ENCODE measurements around the gene DNAJC8.
A peak's percentile ranks its signal among the peaks of the same experiment; 100 is the strongest.

Gene DNAJC8

DNA sequence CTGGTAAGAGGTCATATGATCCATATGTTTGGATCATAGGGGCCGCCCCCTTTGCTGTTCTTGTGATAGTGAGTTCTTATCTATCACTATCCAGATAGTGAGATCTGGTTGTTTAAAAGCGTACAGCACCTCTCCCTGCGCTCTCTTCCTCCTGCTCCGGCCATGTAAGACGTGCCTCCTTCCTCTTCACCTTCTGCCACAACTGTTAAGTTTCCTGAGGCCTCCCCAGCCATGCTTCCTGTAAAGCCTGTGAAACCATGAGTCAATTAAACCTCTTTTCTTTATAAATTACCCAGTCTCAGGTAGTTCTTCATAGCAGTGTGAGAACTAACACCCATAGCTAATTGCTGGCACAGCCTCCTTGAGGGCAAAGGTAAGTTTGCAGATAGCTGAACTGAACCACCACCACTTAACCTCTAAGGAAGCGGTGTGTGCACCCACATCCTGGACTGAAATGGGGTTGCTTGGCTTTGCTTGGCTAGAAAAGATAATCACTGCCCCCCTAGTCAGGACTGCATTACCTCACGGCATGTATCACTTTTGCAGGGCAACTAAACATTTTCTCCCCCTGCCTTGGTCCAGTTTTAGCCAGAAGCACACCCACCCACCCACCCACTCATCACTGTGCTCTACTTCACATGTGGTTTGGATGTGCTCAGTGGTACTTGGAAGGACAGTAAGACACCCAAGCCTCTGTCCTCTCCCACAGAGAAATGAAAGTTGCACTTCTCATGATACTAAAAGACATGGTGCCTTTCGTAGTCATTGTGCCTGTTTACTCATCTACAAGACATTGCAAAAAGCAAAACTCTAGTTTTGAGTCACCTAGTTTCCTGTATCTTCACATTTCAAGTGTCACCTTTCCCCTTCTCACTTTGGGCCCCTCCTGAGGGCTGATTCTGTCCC, 33.2 kb downstream of the DNAJC8 start:
- DNase-seq (ENCODE audit: low spot score): no peak
- Histone ChIP-seq H3K27ac (replicated peaks; ENCODE audit: low read length) (no peak overlapping the region), H2BK120ac (ENCODE audit: low read depth, low read length) (no peak overlapping the region), H3K9me3 (replicated peaks in 1 of 2; ENCODE audit: control insufficient read depth in 2 of 2, insufficient read depth in 1 of 2, low read depth in 1 of 2, low read length in 2 of 2) (no peaks in the 10 kb centered on the region), H2AFZ (ENCODE audit: low read length) (no peak overlapping the region), H2BK12ac (ENCODE audit: low read length) (no peak overlapping the region), H3K79me1 (ENCODE audit: low read depth, low read length) (no peaks in the 10 kb centered on the region), H2AK5ac (ENCODE audit: low read depth, low read length) (no peak overlapping the region), H3K18ac (ENCODE audit: low read length) (no peak overlapping the region), H3K27me3 (ENCODE audit: control insufficient read depth in 3 of 3, insufficient read depth in 3 of 3, low read depth in 1 of 3, low read length in 3 of 3) (no peaks in the 10 kb centered on the region), H4K8ac (ENCODE audit: low read depth, low read length) (no peak overlapping the region), H3K14ac (ENCODE audit: low read length) (no peak overlapping the region), H3K4me3 (ENCODE audit: low read length in 2 of 2) (no peak overlapping the region), H2BK5ac (ENCODE audit: low read length) (no peak overlapping the region), H3K4me2 (ENCODE audit: insufficient read depth, low read length, poor library complexity, severe bottlenecking) (no peak overlapping the region), H3K4ac (ENCODE audit: low read length) (no peak overlapping the region), H3K23ac (ENCODE audit: low read depth, low read length, poor library complexity) (no peak overlapping the region), H3K9ac (ENCODE audit: low read depth, low read length, poor library complexity) (no peak overlapping the region), H4K91ac (ENCODE audit: low read depth, low read length, poor library complexity) (no peak overlapping the region), H2BK15ac (ENCODE audit: low read length) (no peak overlapping the region), H3K36me3 (replicated peaks in 1 of 2; ENCODE audit: control insufficient read depth in 2 of 2, insufficient read depth in 2 of 2, low read length in 2 of 2) (peaks cover 24 to 54% of the 10 kb centered on the region in 2 donors), H3K4me1 (ENCODE audit: control insufficient read depth in 2 of 2, insufficient read depth in 1 of 2, low read depth in 1 of 2, low read length in 2 of 2) (peaks cover 0 to 11% of the 10 kb centered on the region in 2 donors)
- no CpG with 5 or more reads among the region's 8 CpGs for WGBS, 2 donors (ENCODE audit: extremely low coverage in 2 of 2, insufficient read length in 2 of 2, insufficient replicate concordance in 1 of 2)

DNA sequence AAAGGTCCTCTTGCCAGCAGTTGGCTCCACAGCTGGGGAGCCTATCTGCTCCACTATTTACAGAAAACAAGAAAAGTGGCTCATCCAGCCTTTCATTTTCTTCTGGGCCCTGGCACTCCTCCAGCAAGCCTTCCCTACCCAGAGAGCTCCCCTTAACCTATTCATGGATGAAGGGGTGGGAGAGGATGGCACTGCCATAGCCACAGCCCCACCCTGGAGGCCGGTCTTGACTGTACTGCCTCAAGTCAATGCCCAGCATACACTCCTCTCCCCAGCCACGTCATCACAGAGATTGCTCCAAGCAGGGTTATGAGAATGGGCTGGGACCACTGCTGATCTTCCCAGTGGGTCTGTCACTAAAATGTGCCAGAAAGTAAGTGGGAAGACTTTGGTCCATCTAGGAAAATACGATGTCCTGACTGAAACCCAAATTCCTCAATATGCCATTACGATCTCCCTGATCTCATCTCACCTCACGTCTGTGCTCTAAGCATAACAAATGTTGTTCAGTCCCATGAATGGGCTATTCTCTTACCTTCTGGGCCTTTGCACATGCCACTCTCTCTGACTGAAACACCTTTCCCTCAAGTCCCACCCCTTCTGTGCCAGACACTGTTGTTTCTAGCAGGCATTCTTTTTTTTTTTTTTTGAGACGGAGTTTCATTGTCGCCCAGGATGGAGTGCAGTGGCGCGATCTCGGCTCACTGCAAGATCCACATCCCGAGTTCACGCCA, 35.0 kb downstream of the DNAJC8 start:
- H3K4me3 ChIP-seq (ENCODE audit: low read length in 2 of 2): no peak overlapping the region
- H3K4ac ChIP-seq (ENCODE audit: low read length): no peak overlapping the region
- H3K14ac ChIP-seq (ENCODE audit: low read length): no peak overlapping the region
- WGBS, 2 donors (ENCODE audit: extremely low coverage in 2 of 2, insufficient read length in 2 of 2, insufficient replicate concordance in 1 of 2): no CpG with 5 or more reads among the region's 12 CpGs
- no peak overlapping the region for H2BK5ac ChIP-seq (ENCODE audit: low read length)
- no peak overlapping the region for H2BK15ac ChIP-seq (ENCODE audit: low read length)
- no peak overlapping the region for H2BK120ac ChIP-seq (ENCODE audit: low read depth, low read length)
- H2AFZ ChIP-seq (ENCODE audit: low read length): no peak overlapping the region
- H3K4me2 ChIP-seq (ENCODE audit: insufficient read depth, low read length, poor library complexity, severe bottlenecking): no peak overlapping the region
- peaks cover 0 to 11% of the 10 kb centered on the region in 2 donors for H3K4me1 ChIP-seq (ENCODE audit: control insufficient read depth in 2 of 2, insufficient read depth in 1 of 2, low read depth in 1 of 2, low read length in 2 of 2)
- no peak for DNase-seq (ENCODE audit: low spot score)
- H3K27me3 ChIP-seq (ENCODE audit: control insufficient read depth in 3 of 3, insufficient read depth in 3 of 3, low read depth in 1 of 3, low read length in 3 of 3): no peaks in the 10 kb centered on the region
- no peak overlapping the region for H3K9ac ChIP-seq (ENCODE audit: low read depth, low read length, poor library complexity)
- no peak overlapping the region for H3K27ac ChIP-seq (replicated peaks; ENCODE audit: low read length)
- H3K36me3 ChIP-seq (replicated peaks in 1 of 2; ENCODE audit: control insufficient read depth in 2 of 2, insufficient read depth in 2 of 2, low read length in 2 of 2): peaks cover 15 to 37% of the 10 kb centered on the region in 2 donors
- no peak overlapping the region for H4K8ac ChIP-seq (ENCODE audit: low read depth, low read length)
- no peak overlapping the region for H4K91ac ChIP-seq (ENCODE audit: low read depth, low read length, poor library complexity)
- H3K79me1 ChIP-seq (ENCODE audit: low read depth, low read length): no peaks in the 10 kb centered on the region
- no peak overlapping the region for H2AK5ac ChIP-seq (ENCODE audit: low read depth, low read length)
- no peaks in the 10 kb centered on the region for H3K9me3 ChIP-seq (replicated peaks in 1 of 2; ENCODE audit: control insufficient read depth in 2 of 2, insufficient read depth in 1 of 2, low read depth in 1 of 2, low read length in 2 of 2)
- no peak overlapping the region for H3K23ac ChIP-seq (ENCODE audit: low read depth, low read length, poor library complexity)
- no peak overlapping the region for H2BK12ac ChIP-seq (ENCODE audit: low read length)
- no peak overlapping the region for H3K18ac ChIP-seq (ENCODE audit: low read length)

DNA sequence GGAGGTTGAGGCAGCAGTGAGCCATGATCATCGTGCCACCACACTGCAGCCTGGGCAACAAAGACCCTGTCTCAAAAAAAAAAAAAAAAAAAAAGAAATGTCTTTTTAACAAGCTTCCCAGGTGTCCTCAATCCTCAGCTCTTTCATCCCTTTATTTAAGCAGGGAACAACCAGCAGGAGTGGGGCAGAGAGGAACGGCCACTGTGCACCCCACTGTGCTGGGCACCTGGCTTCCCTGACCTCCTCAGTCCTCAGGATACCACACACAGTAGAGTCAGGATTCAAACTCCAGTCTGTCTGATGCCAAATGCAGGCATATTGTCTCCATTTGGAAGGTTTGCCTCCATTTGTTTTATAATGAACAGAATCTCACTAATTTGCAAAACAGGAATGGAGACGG, 36.5 kb downstream of the DNAJC8 start:
- Histone ChIP-seq H2BK15ac (ENCODE audit: low read length) (no peak overlapping the region), H3K4me1 (ENCODE audit: control insufficient read depth in 2 of 2, insufficient read depth in 1 of 2, low read depth in 1 of 2, low read length in 2 of 2) (peaks cover 0 to 11% of the 10 kb centered on the region in 2 donors), H3K4me3 (ENCODE audit: low read length in 2 of 2) (no peak overlapping the region), H2BK5ac (ENCODE audit: low read length) (no peak overlapping the region), H3K9ac (ENCODE audit: low read depth, low read length, poor library complexity) (peak overlapping the region; percentile 51), H3K36me3 (replicated peaks in 1 of 2; ENCODE audit: control insufficient read depth in 2 of 2, insufficient read depth in 2 of 2, low read length in 2 of 2) (peaks cover 12 to 28% of the 10 kb centered on the region in 2 donors), H2BK12ac (ENCODE audit: low read length) (no peak overlapping the region), H3K27ac (replicated peaks; ENCODE audit: low read length) (no peak overlapping the region), H4K91ac (ENCODE audit: low read depth, low read length, poor library complexity) (no peak overlapping the region), H4K8ac (ENCODE audit: low read depth, low read length) (no peak overlapping the region), H3K23ac (ENCODE audit: low read depth, low read length, poor library complexity) (no peak overlapping the region), H3K4ac (ENCODE audit: low read length) (no peak overlapping the region), H3K4me2 (ENCODE audit: insufficient read depth, low read length, poor library complexity, severe bottlenecking) (no peak overlapping the region), H3K14ac (ENCODE audit: low read length) (no peak overlapping the region), H3K79me1 (ENCODE audit: low read depth, low read length) (no peaks in the 10 kb centered on the region), H2BK120ac (ENCODE audit: low read depth, low read length) (no peak overlapping the region), H2AK5ac (ENCODE audit: low read depth, low read length) (no peak overlapping the region), H3K9me3 (replicated peaks in 1 of 2; ENCODE audit: control insufficient read depth in 2 of 2, insufficient read depth in 1 of 2, low read depth in 1 of 2, low read length in 2 of 2) (no peaks in the 10 kb centered on the region), H3K18ac (ENCODE audit: low read length) (no peak overlapping the region), H2AFZ (ENCODE audit: low read length) (no peak overlapping the region), H3K27me3 (ENCODE audit: control insufficient read depth in 3 of 3, insufficient read depth in 3 of 3, low read depth in 1 of 3, low read length in 3 of 3) (no peaks in the 10 kb centered on the region)
- no CpG with 5 or more reads among the region's 3 CpGs for WGBS, 2 donors (ENCODE audit: extremely low coverage in 2 of 2, insufficient read length in 2 of 2, insufficient replicate concordance in 1 of 2)
- DNase-seq (ENCODE audit: low spot score): no peak

- no CpG with 5 or more reads among the region's 1 CpG for WGBS, 2 donors (ENCODE audit: extremely low coverage in 2 of 2, insufficient read length in 2 of 2, insufficient replicate concordance in 1 of 2)
- DNase-seq (ENCODE audit: low spot score): no peak
Measured at GRCh38 chr1:28195780-28196179, 37.0 kb downstream of the DNAJC8 start.

More at GRCh38 chr1:28195780-28196179, 37.0 kb downstream of the DNAJC8 start:
- H3K4me1 ChIP-seq (ENCODE audit: control insufficient read depth in 2 of 2, insufficient read depth in 1 of 2, low read depth in 1 of 2, low read length in 2 of 2): peaks cover 0 to 13% of the 10 kb centered on the region in 2 donors
- no peak overlapping the region for H3K27ac ChIP-seq (replicated peaks; ENCODE audit: low read length)
- no peak overlapping the region for H3K14ac ChIP-seq (ENCODE audit: low read length)
- no peak overlapping the region for H2AK5ac ChIP-seq (ENCODE audit: low read depth, low read length)
- H3K4me2 ChIP-seq (ENCODE audit: insufficient read depth, low read length, poor library complexity, severe bottlenecking): no peak overlapping the region
- H3K27me3 ChIP-seq (ENCODE audit: control insufficient read depth in 3 of 3, insufficient read depth in 3 of 3, low read depth in 1 of 3, low read length in 3 of 3): no peaks in the 10 kb centered on the region
- no peak overlapping the region for H2BK12ac ChIP-seq (ENCODE audit: low read length)
- peak overlapping the region; percentile 14 for H3K9ac ChIP-seq (ENCODE audit: low read depth, low read length, poor library complexity)
- H4K8ac ChIP-seq (ENCODE audit: low read depth, low read length): no peak overlapping the region
- no peak overlapping the region for H3K18ac ChIP-seq (ENCODE audit: low read length)
- no peak overlapping the region for H2AFZ ChIP-seq (ENCODE audit: low read length)
- no peaks in the 10 kb centered on the region for H3K9me3 ChIP-seq (replicated peaks in 1 of 2; ENCODE audit: control insufficient read depth in 2 of 2, insufficient read depth in 1 of 2, low read depth in 1 of 2, low read length in 2 of 2)
- H3K4me3 ChIP-seq (ENCODE audit: low read length in 2 of 2): no peak overlapping the region
- no peak overlapping the region for H4K91ac ChIP-seq (ENCODE audit: low read depth, low read length, poor library complexity)
- no peak overlapping the region for H3K4ac ChIP-seq (ENCODE audit: low read length)
- H3K36me3 ChIP-seq (replicated peaks in 1 of 2; ENCODE audit: control insufficient read depth in 2 of 2, insufficient read depth in 2 of 2, low read length in 2 of 2): peaks cover 9 to 23% of the 10 kb centered on the region in 2 donors
- H2BK15ac ChIP-seq (ENCODE audit: low read length): no peak overlapping the region
- no peak overlapping the region for H2BK5ac ChIP-seq (ENCODE audit: low read length)
- H3K79me1 ChIP-seq (ENCODE audit: low read depth, low read length): no peaks in the 10 kb centered on the region
- H3K23ac ChIP-seq (ENCODE audit: low read depth, low read length, poor library complexity): no peak overlapping the region
- no peak overlapping the region for H2BK120ac ChIP-seq (ENCODE audit: low read depth, low read length)
